Activated effector memory CD4-positive, alpha-beta T cell treated with Interleukin-2 at 50 U/mL for 16 hours (primary cell): ENCODE data around the gene HPCA.

Experiments
- DNase-seq: peaks from one replicate; pipeline ENCODE4 v3.0.0-alpha.2; 2020

Gene HPCA

GRCh38 chr1:32886004-32886827 is at the start of gene HPCA:
TSS of gene HPCA (plus strand) at chr1:32886491. CDS start at chr1:32888899, 2,408 bp downstream.
- DNase-seq: no peak

GRCh38 chr1:32848354-32849063 is 37.8 kb upstream of the HPCA start:
- no peak for DNase-seq

DNA sequence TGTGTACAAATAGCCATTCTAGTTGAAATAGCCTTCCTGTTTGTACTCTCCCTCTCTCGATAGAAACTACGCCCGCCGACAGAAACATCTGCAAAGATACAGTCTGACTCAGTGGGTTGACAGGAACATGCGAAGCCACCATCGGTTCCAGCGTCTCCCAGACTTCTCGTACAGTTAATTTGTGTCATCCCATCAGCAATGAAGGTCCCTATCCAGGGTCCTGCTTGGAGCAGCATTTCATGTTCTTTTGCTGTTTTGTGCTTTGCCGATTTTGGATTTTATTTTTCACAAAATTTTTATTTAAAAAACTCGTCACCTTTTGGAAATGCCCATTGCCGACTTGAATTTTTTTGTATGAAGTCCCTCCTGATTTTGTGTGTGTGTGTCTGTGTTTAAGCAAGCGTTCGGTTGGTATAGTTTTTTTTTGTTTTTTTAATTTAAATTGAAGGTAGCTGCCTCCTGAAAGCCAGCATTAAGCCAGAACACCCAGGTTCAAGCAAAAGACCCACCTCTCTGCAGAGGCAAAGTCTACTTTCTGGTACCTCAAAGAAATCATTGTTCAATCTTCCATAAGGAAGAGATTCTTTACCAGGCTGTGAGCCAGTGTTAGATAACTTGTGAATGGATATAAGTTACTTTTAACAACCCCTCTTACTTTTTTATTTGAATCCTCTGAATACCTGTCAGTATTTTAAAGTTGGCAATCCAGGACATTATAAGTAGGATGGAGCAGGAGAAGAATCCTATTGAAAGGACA is 30.3 kb upstream of the HPCA start:
- no peak for DNase-seq

- DNase-seq: no peak
These were observed 28.2 kb upstream of the HPCA start for GRCh38 chr1:32858136-32858535.

- DNase-seq: no peak
These were observed 27.5 kb upstream of the HPCA start for GRCh38 chr1:32858791-32859190.

- no peak for DNase-seq
These were observed 26.4 kb upstream of the HPCA start for GRCh38 chr1:32859915-32860314.

- no peak for DNase-seq
These were observed 25.7 kb upstream of the HPCA start for GRCh38 chr1:32860566-32860965.

GRCh38 chr1:32861904-32862695 is 24.2 kb upstream of the HPCA start:
- DNase-seq: no peak

DNA sequence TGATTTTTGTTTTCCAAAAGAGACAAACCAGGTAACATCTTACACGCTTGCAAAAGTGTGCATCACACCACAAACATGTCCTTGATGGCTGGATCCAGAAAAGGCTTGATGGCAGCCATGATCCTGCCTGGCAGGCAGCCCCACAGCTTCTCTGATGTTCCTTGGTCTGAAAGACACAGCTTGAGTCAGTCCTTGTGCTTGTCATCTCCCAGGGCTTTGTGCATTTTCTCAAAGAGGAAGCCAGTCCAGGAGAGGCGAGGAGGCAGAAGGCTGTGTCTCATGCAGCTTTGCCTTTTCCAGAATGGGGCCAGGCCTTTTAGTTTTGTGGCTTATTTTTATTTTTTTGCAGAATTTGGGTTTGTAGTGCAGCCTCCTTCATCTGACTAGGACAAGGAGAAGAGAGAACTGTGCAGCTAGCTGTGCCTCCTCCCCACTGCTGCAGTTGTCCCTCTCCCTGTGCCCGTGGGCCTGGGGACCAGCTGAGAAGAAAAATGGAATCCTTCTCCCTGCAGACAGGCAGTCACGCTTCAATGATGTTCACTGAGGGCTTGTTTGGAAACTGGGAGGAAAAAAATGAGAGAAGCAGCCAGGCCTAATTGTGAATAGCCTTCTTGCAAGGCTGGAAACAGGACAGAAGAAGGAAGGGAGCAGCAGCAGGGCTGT is 22.9 kb upstream of the HPCA start:
- no peak for DNase-seq

GRCh38 chr1:32863881-32864245 is 22.4 kb upstream of the HPCA start:
- DNase-seq: no peak

DNA sequence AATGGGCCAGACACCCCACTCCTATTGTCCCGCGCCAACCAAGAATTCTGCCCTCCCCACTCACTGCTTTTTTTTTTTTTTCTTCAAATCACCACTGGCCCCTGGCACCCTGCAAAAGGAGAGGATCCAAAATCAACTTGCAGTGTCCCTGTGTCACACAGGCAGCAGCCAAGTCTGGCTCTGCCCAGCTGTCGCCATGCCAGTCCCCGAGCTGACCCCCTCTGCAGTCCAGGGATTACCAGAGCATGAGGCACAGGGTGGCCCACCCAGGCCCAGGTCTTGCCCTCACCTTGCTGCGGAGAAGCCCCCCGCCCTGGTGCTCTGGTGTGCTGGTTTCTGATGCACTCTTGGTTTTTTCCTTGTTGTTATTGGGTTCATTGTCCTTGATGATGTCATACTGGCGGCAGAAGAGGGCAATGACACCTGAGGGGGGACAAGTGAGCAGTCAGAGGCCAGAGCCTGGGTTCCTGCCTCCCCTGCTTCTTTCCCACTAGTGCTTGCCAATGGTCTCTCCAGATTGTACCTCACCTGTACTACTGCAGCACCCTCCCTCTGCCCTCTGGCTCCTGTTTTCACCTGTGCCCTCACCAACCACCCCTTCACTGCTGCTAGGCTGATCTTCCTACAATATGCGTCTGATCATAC is 21.8 kb upstream of the HPCA start:
- DNase-seq: no peak

DNA sequence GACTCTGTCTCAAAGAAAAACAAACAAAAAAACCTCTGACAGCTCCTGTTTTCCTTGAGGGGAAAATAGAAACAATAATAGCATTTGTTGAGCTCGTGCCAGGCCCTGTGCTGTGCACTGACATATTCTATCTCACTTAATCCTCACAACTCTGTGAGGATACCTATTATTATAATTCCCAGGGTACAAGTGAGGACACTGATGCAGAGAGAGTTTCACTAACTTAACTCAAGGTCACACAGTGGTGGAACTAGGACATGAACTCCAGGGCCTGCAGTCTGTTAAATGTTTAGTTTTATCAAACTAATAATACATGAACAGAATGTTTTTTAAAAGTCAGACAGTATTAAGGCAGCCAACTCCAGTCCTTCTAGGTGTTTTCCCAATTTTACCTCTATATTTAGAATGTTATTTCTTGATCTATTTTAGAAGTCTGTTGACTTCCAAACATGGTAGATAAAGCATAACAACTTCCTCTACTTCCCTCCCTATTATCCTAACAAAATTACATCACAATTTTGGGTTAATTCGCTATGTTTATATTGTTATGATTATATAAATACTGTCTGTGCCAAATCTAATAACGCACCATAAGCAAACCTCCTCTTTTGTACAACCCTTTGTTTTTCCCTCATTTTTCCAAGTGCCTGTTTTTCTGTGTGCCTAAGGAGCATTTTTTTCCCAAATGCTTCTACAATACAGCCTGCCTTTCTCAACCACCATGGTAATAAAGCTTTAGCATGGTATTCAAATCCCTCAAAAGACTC is 20.5 kb upstream of the HPCA start:
- no peak for DNase-seq

DNA sequence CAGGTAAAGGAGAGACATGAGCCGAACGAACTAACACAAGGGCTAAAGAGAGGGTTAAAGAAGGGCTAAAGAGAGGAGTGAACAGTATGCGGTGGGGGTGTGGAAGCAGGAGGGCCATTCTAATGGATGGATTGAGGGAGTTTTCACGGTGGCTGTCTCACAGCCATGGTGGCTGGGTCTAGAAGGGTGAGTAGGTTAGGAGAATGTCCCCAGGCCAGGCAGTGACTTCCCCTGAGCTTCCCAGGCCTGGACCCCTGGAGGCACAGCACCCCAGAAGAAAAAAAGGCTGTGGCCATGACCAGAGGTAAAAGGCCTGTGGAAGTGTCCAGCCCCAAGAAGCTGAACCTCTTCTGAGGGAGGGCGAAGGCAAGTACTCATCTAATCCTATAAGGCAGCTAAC is 19.1 kb upstream of the HPCA start:
- DNase-seq: no peak

GRCh38 chr1:32867671-32868070 is 18.6 kb upstream of the HPCA start:
- no peak for DNase-seq

GRCh38 chr1:32868085-32868484 is 18.2 kb upstream of the HPCA start:
- no peak for DNase-seq

DNA sequence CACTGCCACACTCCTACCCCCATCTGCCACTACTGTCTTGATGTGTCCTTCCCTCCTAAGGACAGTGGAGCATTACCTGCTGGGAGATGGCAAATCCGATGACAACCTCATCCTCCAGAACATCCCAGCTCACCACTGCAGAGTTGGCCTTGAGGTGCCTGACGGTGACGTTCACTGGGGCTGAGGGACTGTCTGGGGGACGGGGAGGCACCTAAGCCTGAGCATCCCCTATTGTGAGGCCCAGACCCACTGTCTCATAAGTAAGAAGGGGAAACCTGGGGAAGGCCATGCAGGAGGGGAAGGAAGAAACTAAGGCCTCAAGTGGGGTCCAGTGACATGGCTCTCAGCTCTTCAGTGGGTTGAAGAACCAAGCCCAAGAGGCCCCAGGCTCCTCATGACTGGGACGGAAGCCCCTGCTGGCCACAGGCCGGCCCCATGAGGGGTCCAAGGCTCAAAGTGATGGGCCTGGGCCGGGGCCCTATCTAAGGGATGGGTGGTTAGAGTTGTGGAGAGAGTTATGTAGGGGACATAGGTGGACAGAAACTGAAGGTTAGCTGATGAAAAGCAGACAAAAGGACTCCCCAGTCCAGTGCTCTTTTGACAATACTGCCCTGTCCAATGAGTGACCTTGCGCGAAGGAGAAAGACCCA is 17.4 kb upstream of the HPCA start:
- no peak for DNase-seq

- DNase-seq: no peak
These were observed 16.2 kb upstream of the HPCA start for GRCh38 chr1:32869923-32870614.

- no peak for DNase-seq
These were observed 15.5 kb upstream of the HPCA start, which contains the start of gene FNDC5 for GRCh38 chr1:32870615-32871363. TSS of gene FNDC5 (minus strand) at chr1:32870912.
